Kidney epithelial cell (primary cell): ENCODE results near the gene PANK4. TPM values are rescaled to one million over a fixed set of nuclear protein-coding genes. Genes with fewer than 3 reads are reported as not detected.

Experiments
- DNase-seq: peaks from one replicate; pipeline ENCODE4 v3.0.0-alpha.2; 2010; ENCODE audit warnings: low read depth
- H3K27me3 ChIP-seq: 2 replicates; pipeline ENCODE4 v1.6.0; 2011; ENCODE audit warnings: low read length; ENCODE audit not compliant: control insufficient read depth, insufficient read depth
- H3K36me3 ChIP-seq: 2 replicates; pipeline ENCODE4 v1.5.1; 2011; ENCODE audit warnings: low read length; ENCODE audit not compliant: control insufficient read depth, insufficient read depth
- H3K4me3 ChIP-seq: 2 replicates; pipeline ENCODE4 v1.5.1; 2011; ENCODE audit warnings: low read depth, mild to moderate bottlenecking, control low read depth, low read length
- CTCF ChIP-seq: IDR thresholded peaks from 2 replicates; pipeline ENCODE4 v1.5.1; 2011; ENCODE audit warnings: mild to moderate bottlenecking, moderate library complexity, low read length, control low read depth, inconsistent platforms; ENCODE audit not compliant: insufficient read depth, poor library complexity, severe bottlenecking
- total RNA-seq: library from RNA; depleted of rRNA; stranded (reverse); fragments of >200 nt; gene quantifications from 2 replicates; pipeline ENCODE4 v1.2.3, GENCODE V29; 2015

The PANK4 gene
- total RNA-seq, 1 donor from 2014 or later: 28.9 TPM

DNA sequence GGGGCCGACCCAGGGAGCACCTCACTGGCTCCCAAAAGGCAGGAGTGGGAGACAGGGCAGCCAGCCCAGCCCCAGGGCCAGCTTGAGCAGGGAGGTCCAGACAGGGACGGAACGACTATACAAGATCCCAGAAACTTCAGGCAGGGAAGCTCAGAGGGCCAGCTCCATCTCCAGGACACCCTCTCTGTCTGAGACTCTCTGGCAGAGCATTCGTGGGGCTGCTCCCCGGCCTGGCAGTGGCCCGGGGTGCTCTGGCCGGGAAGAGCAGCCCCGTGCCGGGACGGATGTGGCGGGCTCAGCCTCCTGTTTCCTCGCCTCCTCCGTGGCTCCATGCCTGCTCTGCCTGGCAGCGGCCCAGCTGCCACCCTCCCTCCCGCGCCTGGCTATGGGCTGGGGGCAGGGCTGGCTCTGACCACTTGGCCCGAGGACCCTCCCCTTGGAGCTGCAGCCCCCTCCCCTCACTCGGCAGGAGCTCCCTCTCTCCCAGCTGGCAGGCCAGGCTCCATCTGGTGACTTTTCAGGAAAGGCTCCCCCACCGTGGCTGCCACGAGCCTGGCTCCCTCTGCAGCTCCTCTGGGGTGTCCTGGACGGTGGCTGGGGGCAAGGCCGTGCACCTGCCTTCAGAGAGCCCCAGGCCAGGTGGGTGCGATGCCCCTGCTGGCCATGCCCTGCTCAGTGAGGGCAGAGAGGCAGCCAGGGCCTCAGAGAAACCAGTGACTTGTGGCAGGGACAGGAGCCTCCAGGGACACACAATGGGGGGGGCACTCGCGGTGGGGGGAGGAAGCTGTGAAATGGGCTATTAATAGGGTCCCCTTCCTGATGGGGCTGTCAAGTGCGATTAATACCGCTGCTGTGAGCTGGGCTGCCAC lies 55.9 kb downstream of the PANK4 start:
- Histone ChIP-seq H3K4me3 (no peak overlapping the region), H3K36me3 (no peaks in the 10 kb centered on the region), H3K27me3 (peaks cover 73% of the 10 kb centered on the region)
- TF ChIP-seq CTCF: no peak
- DNase-seq: no peak

- no peak overlapping the region for H3K4me3 ChIP-seq
- TF ChIP-seq CTCF: no peak
- peaks cover 84% of the 10 kb centered on the region for H3K27me3 ChIP-seq
- no peak for DNase-seq
- H3K36me3 ChIP-seq: no peaks in the 10 kb centered on the region
Measured at GRCh38 chr1:2469103-2469940, 57.1 kb downstream of the PANK4 start.

GRCh38 chr1:2468540-2468939 lies 57.9 kb downstream of the PANK4 start:
- no peak for TF ChIP-seq CTCF
- no peak overlapping the region for H3K4me3 ChIP-seq
- DNase-seq: no peak
- no peaks in the 10 kb centered on the region for H3K36me3 ChIP-seq
- H3K27me3 ChIP-seq: peaks cover 87% of the 10 kb centered on the region

- Histone ChIP-seq H3K4me3 (no peak overlapping the region), H3K36me3 (no peaks in the 10 kb centered on the region), H3K27me3 (peaks cover 88% of the 10 kb centered on the region)
- no peak for DNase-seq
- TF ChIP-seq CTCF: no peak
Measured at GRCh38 chr1:2468041-2468472, 58.3 kb downstream of the PANK4 start.

GRCh38 chr1:2466958-2467554 lies 59.3 kb downstream of the PANK4 start:
- Histone ChIP-seq H3K27me3 (peaks cover 91% of the 10 kb centered on the region), H3K36me3 (no peaks in the 10 kb centered on the region), H3K4me3 (no peak overlapping the region)
- no peak for DNase-seq
- no peak for TF ChIP-seq CTCF
